Measurements from ENCODE around the gene PDZRN4. TPM values are rescaled to one million over a fixed set of nuclear protein-coding genes. Genes with fewer than 3 reads are reported as not detected.
A peak's percentile ranks its signal among the peaks of the same experiment; 100 is the strongest.

The PDZRN4 gene
- polyA plus RNA-seq, 1 donor from 2014 or later: 46.7 TPM

DNA sequence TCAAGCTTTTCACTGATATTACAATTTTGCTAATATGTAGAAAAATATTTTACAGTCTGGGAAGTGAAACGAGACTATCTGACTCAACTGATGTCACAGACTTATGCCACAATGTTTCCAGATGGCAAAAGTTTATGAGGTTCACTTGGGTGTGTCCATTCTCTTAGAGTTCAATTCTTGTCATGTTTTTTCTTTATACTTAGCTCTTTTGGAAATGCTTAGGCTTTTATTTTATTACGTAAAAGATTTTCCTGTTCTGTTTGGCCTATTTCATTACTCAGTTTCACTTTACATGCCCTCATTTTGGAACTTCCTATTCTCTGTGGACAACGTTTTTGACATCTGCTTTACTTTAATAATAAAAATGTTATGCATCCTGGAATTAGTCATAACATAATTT, 2.1 kb upstream of the PDZRN4 start:
- Histone ChIP-seq H2AFZ (ENCODE audit: low read depth, low read length) (no peak overlapping the region), H3K9me3 (ENCODE audit: low read length) (no peaks in the 10 kb centered on the region), H3K27me3 (ENCODE audit: insufficient read depth, low read depth, low read length) (peaks cover 45% of the 10 kb centered on the region), H4K20me1 (ENCODE audit: insufficient read depth) (no peaks in the 10 kb centered on the region), H3K79me2 (replicated peaks; ENCODE audit: insufficient read depth, low read length) (no peaks in the 10 kb centered on the region), H3K4me2 (ENCODE audit: low read length) (no peak overlapping the region), H3K4me3 (ENCODE audit: low read length) (no peak overlapping the region), H3F3A (ENCODE audit: insufficient read depth, low read length, poor library complexity, severe bottlenecking) (no peaks in the 10 kb centered on the region), H3K36me3 (ENCODE audit: insufficient read depth, low read length) (no peaks in the 10 kb centered on the region), H3K9me2 (ENCODE audit: insufficient read depth, low read length) (no peaks in the 10 kb centered on the region), H3K27ac (ENCODE audit: low read length) (no peak overlapping the region), H3K9ac (ENCODE audit: low read length) (no peak overlapping the region)
- TF ChIP-seq, protein P1, sequence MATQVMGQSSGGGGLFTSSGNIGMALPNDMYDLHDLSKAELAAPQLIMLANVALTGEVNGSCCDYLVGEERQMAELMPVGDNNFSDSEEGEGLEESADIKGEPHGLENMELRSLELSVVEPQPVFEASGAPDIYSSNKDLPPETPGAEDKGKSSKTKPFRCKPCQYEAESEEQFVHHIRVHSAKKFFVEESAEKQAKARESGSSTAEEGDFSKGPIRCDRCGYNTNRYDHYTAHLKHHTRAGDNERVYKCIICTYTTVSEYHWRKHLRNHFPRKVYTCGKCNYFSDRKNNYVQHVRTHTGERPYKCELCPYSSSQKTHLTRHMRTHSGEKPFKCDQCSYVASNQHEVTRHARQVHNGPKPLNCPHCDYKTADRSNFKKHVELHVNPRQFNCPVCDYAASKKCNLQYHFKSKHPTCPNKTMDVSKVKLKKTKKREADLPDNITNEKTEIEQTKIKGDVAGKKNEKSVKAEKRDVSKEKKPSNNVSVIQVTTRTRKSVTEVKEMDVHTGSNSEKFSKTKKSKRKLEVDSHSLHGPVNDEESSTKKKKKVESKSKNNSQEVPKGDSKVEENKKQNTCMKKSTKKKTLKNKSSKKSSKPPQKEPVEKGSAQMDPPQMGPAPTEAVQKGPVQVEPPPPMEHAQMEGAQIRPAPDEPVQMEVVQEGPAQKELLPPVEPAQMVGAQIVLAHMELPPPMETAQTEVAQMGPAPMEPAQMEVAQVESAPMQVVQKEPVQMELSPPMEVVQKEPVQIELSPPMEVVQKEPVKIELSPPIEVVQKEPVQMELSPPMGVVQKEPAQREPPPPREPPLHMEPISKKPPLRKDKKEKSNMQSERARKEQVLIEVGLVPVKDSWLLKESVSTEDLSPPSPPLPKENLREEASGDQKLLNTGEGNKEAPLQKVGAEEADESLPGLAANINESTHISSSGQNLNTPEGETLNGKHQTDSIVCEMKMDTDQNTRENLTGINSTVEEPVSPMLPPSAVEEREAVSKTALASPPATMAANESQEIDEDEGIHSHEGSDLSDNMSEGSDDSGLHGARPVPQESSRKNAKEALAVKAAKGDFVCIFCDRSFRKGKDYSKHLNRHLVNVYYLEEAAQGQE (IDR thresholded peaks at IDR 0.05; ENCODE audit: borderline replicate concordance): no peak
- TF ChIP-seq RAD21 (conservative IDR thresholded peaks at IDR 0.05): no peak
- no peak for TF ChIP-seq EP300 (conservative IDR thresholded peaks at IDR 0.05; ENCODE audit: poor library complexity, severe bottlenecking)
- no peak for TF ChIP-seq SMC3 (conservative IDR thresholded peaks at IDR 0.05; ENCODE audit: poor library complexity)
- no peak for TF ChIP-seq TAF1 (IDR thresholded peaks at IDR 0.05; ENCODE audit: low read depth)
- TF ChIP-seq MXI1 (conservative IDR thresholded peaks at IDR 0.05; ENCODE audit: poor library complexity, severe bottlenecking): no peak
- no peak for TF ChIP-seq EZH2 (IDR thresholded peaks at IDR 0.05; ENCODE audit: borderline replicate concordance, insufficient read depth, low read length, poor library complexity, severe bottlenecking)
- no peak for TF ChIP-seq POLR2AphosphoS5 (IDR thresholded peaks at IDR 0.05)
- TF ChIP-seq CTCF (IDR thresholded peaks at IDR 0.05; ENCODE audit: poor library complexity, severe bottlenecking): no peak

DNA sequence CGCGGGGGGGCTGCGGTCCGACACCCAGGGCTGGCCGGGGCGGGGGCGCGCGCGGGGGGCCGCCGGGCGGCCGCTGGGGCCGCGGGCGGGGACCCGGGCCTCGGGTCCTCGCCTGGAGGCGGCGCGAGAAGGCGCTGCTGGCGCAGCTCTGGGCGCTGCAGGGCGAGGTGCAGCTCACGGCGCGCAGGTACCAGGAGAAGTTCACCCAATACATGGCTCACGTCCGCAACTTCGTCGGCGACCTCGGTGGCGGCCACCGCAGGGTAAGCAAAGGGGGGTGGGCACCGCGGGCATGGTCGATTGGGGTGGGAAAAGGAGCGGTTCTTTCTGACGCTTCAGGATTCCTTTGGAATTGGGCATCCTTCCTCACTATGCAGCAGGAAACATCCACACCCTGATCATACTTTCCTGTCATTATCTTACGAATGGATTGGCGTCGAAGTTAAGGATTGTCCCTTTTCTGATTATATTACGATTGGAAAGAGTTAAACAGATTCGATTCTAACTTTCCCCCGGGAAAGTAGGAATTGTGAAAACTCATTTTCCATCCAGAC, 798 bp downstream of the PDZRN4 start:
- Histone ChIP-seq H3K4me2 (ENCODE audit: low read length) (no peak overlapping the region), H3K27me3 (ENCODE audit: insufficient read depth, low read depth, low read length) (peaks cover 48% of the 10 kb centered on the region), H3K9ac (ENCODE audit: low read length) (no peak overlapping the region), H3K79me2 (replicated peaks; ENCODE audit: insufficient read depth, low read length) (no peaks in the 10 kb centered on the region), H3K27ac (ENCODE audit: low read length) (no peak overlapping the region), H3K4me3 (ENCODE audit: low read length) (peak overlapping the region; percentile 66), H3F3A (ENCODE audit: insufficient read depth, low read length, poor library complexity, severe bottlenecking) (no peaks in the 10 kb centered on the region), H3K9me2 (ENCODE audit: insufficient read depth, low read length) (no peaks in the 10 kb centered on the region), H4K20me1 (ENCODE audit: insufficient read depth) (no peaks in the 10 kb centered on the region), H2AFZ (ENCODE audit: low read depth, low read length) (no peak overlapping the region), H3K36me3 (ENCODE audit: insufficient read depth, low read length) (no peaks in the 10 kb centered on the region), H3K9me3 (ENCODE audit: low read length) (no peaks in the 10 kb centered on the region)
- no peak for TF ChIP-seq SMC3 (conservative IDR thresholded peaks at IDR 0.05; ENCODE audit: poor library complexity)
